Gastroesophageal sphincter (tissue), 4 donors: ENCODE measurements around the gene ELMO3. TPM values are rescaled to one million over a fixed set of nuclear protein-coding genes. Genes with fewer than 3 reads are reported as not detected.

Source experiments
- ATAC-seq: fragments of 150-250 bp; one replicate; pipeline ENCODE4 v1.9.1; 2016; ENCODE audit warnings: mild to moderate bottlenecking, moderate library complexity
- H3K27ac ChIP-seq, 4 donors: fragments of 200-600 bp; sonication (generic) in 3 of 4; 1 replicate in 3 of 4; 2 replicates in 1 of 4; pipeline ENCODE4 v1.5.1; 2016 to 2019
- H3K27me3 ChIP-seq: fragments of 200-600 bp; sonication (generic); one replicate; pipeline ENCODE4 v1.5.1; 2019
- H3K36me3 ChIP-seq, 2 donors: fragments of 200-600 bp; sonication (generic); one replicate each; pipeline ENCODE4 v1.5.1; 2019; ENCODE audit warnings: control low read depth in 1 of 2
- H3K4me1 ChIP-seq, 3 donors: fragments of 200-600 bp; sonication (generic); 1 replicate in 2 of 3; 2 replicates in 1 of 3; pipeline ENCODE4 v1.5.1; 2016 to 2019; ENCODE audit warnings: control low read depth in 2 of 3
- H3K4me3 ChIP-seq, 2 donors: fragments of 200-600 bp; sonication (generic); one replicate each; pipeline ENCODE4 v1.5.1; 2019; ENCODE audit warnings: mild to moderate bottlenecking in 1 of 2, moderate library complexity in 1 of 2
- H3K9me3 ChIP-seq, 3 donors: fragments of 200-600 bp; sonication (generic); one replicate each; pipeline ENCODE4 v1.5.1; 2017 to 2019; ENCODE audit warnings: control low read depth in 2 of 3
- EP300 ChIP-seq: sonication (generic); formaldehyde crosslinking; IDR thresholded peaks from one replicate; pipeline ENCODE4 v1.6.1; 2017; ENCODE audit warnings: antibody characterized with exemption, mild to moderate bottlenecking
- POLR2A ChIP-seq, 2 donors: fragments of 450-650 bp; IDR thresholded peaks; one replicate each; pipeline ENCODE4 v1.6.1; 2017; ENCODE audit warnings: antibody characterized with exemption in 2 of 2, mild to moderate bottlenecking in 2 of 2, moderate library complexity in 1 of 2
- POLR2AphosphoS5 ChIP-seq: sonication (generic); formaldehyde crosslinking; IDR thresholded peaks from one replicate; pipeline ENCODE4 v1.6.1; 2017; ENCODE audit warnings: antibody characterized with exemption
- WGBS, 2 donors: methylation state at CpG; one replicate each; pipeline ENCODE4 v1.1.5; 2018; ENCODE audit warnings: low coverage in 1 of 2; 5-methylcytosine and 5-hydroxymethylcytosine counted together
- total RNA-seq, 4 donors: library from RNA; depleted of rRNA; stranded (reverse); fragments of >200 nt; gene quantifications; one replicate each; pipeline ENCODE4 v1.1.0, GENCODE V29; 2016
- TF ChIP-seq, protein P1 (sequence below), 4 experiments: fragments of 200-600 bp in 2 of 4; fragments of 450-650 bp in 2 of 4; sonication (generic) in 1 of 4; IDR thresholded peaks; one replicate each; pipeline ENCODE4 v1.5.1; 2017 to 2019; ENCODE audit warnings: antibody characterized with exemption in 4 of 4, mild to moderate bottlenecking in 2 of 4, moderate library complexity in 2 of 4

The ELMO3 gene
- total RNA-seq, 4 donors from 2014 or later: 0.15 to 3.9 (median 1.3) TPM

- no peak overlapping the region for H3K4me3 ChIP-seq
- 92% methylated on average over 2 of the region's 23 CpGs; no CpG with 5 or more reads in 1 of the 2 donors for WGBS, 2 donors
- no peak overlapping the region for H3K27ac ChIP-seq
- H3K9me3 ChIP-seq: no peaks in the 10 kb centered on the region
- no peak for TF ChIP-seq POLR2A (IDR thresholded peaks at IDR 0.05)
- no peak for TF ChIP-seq POLR2AphosphoS5
- no peak for TF ChIP-seq EP300
- TF ChIP-seq, protein P1, sequence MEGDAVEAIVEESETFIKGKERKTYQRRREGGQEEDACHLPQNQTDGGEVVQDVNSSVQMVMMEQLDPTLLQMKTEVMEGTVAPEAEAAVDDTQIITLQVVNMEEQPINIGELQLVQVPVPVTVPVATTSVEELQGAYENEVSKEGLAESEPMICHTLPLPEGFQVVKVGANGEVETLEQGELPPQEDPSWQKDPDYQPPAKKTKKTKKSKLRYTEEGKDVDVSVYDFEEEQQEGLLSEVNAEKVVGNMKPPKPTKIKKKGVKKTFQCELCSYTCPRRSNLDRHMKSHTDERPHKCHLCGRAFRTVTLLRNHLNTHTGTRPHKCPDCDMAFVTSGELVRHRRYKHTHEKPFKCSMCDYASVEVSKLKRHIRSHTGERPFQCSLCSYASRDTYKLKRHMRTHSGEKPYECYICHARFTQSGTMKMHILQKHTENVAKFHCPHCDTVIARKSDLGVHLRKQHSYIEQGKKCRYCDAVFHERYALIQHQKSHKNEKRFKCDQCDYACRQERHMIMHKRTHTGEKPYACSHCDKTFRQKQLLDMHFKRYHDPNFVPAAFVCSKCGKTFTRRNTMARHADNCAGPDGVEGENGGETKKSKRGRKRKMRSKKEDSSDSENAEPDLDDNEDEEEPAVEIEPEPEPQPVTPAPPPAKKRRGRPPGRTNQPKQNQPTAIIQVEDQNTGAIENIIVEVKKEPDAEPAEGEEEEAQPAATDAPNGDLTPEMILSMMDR (IDR thresholded peaks at IDR 0.05): no peak
- H3K4me1 ChIP-seq: peaks cover 0 to 21% (median 12%) of the 10 kb centered on the region in 3 donors
- peaks cover 0 to 65% of the 10 kb centered on the region in 2 donors for H3K36me3 ChIP-seq
- no peak for ATAC-seq
- no peaks in the 10 kb centered on the region for H3K27me3 ChIP-seq
Observed at GRCh38 chr16:67202956-67203493, 4.1 kb downstream of the ELMO3 start.

DNA sequence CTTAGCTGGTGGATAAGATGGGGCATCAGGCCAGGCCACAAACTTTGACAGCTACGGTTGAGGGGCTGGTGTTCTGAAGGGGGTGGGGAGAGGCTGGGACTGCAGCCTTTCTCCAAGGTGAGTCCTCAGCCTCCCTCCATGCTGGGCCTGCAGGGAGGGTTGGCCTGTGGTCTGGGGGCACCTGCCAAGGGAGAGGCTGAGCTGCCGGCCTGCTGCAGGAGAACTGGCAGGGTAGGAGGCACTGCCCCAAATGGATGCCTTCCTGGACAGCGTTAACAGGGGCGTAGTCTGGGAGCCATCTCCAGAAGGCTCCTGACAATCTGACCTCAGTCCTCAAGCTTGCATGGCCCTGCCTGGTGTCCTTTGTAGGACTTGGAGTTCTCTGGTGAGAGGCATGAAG is 5.1 kb downstream of the ELMO3 start:
- TF ChIP-seq, protein P1 (IDR thresholded peaks at IDR 0.05): no peak
- TF ChIP-seq EP300: no peak
- no CpG with 5 or more reads among the region's 4 CpGs for WGBS, 2 donors
- H3K36me3 ChIP-seq: peaks cover 0 to 56% of the 10 kb centered on the region in 2 donors
- no peak overlapping the region for H3K4me3 ChIP-seq
- ATAC-seq: no peak
- no peaks in the 10 kb centered on the region for H3K9me3 ChIP-seq
- no peak overlapping the region for H3K27ac ChIP-seq
- H3K4me1 ChIP-seq: peaks cover 0 to 10% (median 5%) of the 10 kb centered on the region in 3 donors
- no peaks in the 10 kb centered on the region for H3K27me3 ChIP-seq

DNA sequence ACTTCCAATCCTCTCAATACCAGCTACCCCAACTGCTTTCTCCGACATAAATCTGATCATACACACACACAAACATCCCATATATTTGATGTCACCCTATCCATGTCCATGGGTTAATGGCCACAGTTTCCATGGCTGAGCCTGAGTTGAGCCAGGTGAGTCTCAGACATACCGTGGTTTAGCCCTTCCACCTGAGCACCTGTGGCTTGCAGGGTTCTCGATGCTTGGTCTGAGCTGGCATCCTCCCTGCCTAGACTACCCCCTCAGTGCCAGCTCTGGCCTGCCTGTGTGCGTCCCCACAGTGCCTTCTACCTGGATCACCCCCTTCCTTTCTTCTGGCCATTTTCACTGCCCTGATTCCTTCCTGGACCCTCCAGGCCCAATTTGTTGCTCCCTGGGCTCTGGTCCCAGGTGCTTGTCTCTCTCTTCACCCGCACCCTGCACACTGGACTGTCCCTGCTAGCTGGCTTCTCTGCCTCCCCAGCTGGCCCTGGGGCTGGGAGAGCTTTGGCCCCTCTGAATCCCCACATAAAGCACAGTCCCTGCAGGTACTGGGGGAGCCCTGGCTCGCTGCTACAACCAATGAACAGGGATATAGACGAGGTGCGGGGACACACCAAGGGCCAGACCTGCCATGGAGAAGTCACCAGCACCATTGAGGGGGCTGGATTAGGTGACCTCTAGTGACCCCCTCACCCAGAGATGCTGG is 7.4 kb downstream of the ELMO3 start:
- Histone ChIP-seq H3K4me1 (no peaks in the 10 kb centered on the region), H3K27ac (no peak overlapping the region), H3K9me3 (no peaks in the 10 kb centered on the region), H3K27me3 (no peaks in the 10 kb centered on the region), H3K36me3 (peaks cover 0 to 68% of the 10 kb centered on the region in 2 donors), H3K4me3 (no peak overlapping the region)
- ATAC-seq: no peak
- TF ChIP-seq POLR2AphosphoS5 (no peak), POLR2A (IDR thresholded peaks at IDR 0.05) (no peak), EP300 (no peak)
- TF ChIP-seq, protein P1 (IDR thresholded peaks at IDR 0.05): no peak
- WGBS, 2 donors: 90 to 92% methylated on average over 3 to 6 of the region's 8 CpGs

DNA sequence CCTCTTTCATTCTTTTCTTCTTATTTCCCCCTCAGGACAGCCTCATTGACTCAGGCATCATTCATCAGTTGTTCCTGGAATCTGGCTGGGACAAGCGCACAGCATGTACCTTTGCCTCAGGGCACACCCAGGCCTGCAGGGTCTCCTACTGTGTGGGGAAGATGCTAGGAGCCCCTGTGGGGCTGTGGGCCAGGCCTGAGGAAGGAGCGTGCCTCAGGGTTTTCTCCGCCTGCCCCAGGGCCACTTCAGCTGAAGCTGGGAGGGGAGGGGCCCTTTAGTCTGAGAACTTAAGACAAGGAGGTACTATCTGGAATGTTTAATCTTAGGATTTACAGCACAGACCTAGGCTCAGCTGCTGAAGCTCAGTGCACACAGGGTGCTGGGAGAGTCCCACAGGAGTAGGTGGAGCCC is 7.9 kb downstream of the ELMO3 start:
- no peak for ATAC-seq
- H3K4me3 ChIP-seq: no peak overlapping the region
- no peak overlapping the region for H3K27ac ChIP-seq
- H3K27me3 ChIP-seq: no peaks in the 10 kb centered on the region
- TF ChIP-seq POLR2A (IDR thresholded peaks at IDR 0.05): no peak
- TF ChIP-seq EP300: no peak
- TF ChIP-seq, protein P1 (IDR thresholded peaks at IDR 0.05): no peak
- no peak for TF ChIP-seq POLR2AphosphoS5
- peaks cover 0 to 65% of the 10 kb centered on the region in 2 donors for H3K36me3 ChIP-seq
- WGBS, 2 donors: no CpG with 5 or more reads among the region's 3 CpGs
- no peaks in the 10 kb centered on the region for H3K4me1 ChIP-seq
- H3K9me3 ChIP-seq: no peaks in the 10 kb centered on the region
